Astrocyte (in vitro differentiated cells and primary cell): Measurements from ENCODE around the gene FAM222A. TPM values are rescaled to one million over a fixed set of nuclear protein-coding genes. Genes with fewer than 3 reads are reported as not detected.

ENCODE experiments used
- DNase-seq: peaks from one replicate; pipeline ENCODE4 v3.0.0-alpha.2; 2010; ENCODE audit warnings: low read depth
- FAIRE-seq: peaks from 2 replicates; lab custom pipeline; 2011; peaks lifted over from hg19 to GRCh38; lab: Jason Lieb, UNC
- H2AFZ ChIP-seq: 2 replicates; pipeline ENCODE4 v1.6.0; 2012; ENCODE audit warnings: low read depth, low read length, inconsistent platforms
- H3K27ac ChIP-seq: 2 replicates; pipeline ENCODE4 v1.5.1; 2011; ENCODE audit warnings: low read depth, low read length, inconsistent platforms
- H3K27me3 ChIP-seq: 2 replicates; pipeline ENCODE4 v1.6.0; 2011; ENCODE audit warnings: low read length, inconsistent platforms; ENCODE audit not compliant: insufficient read depth
- H3K36me3 ChIP-seq: 2 replicates; pipeline ENCODE4 v1.5.1; 2011; ENCODE audit warnings: low read length, inconsistent platforms; ENCODE audit not compliant: insufficient read depth
- H3K4me1 ChIP-seq: 2 replicates; pipeline ENCODE4 v1.5.1; 2011; ENCODE audit warnings: low read length, inconsistent platforms; ENCODE audit not compliant: insufficient read depth
- H3K4me2 ChIP-seq: 2 replicates; pipeline ENCODE4 v1.6.0; 2012; ENCODE audit warnings: low read length, inconsistent platforms
- H3K4me3 ChIP-seq: 2 replicates; pipeline ENCODE4 v1.5.1; 2011; ENCODE audit warnings: low read depth, mild to moderate bottlenecking, low read length, inconsistent platforms; ENCODE audit not compliant: insufficient read depth
- H3K79me2 ChIP-seq: 2 replicates; pipeline ENCODE4 v1.6.0; 2012; ENCODE audit warnings: mild to moderate bottlenecking, low read length, inconsistent platforms; ENCODE audit not compliant: insufficient read depth
- H3K9ac ChIP-seq: 2 replicates; pipeline ENCODE4 v1.6.0; 2012; ENCODE audit warnings: mild to moderate bottlenecking, low read length, inconsistent platforms
- H3K9me3 ChIP-seq: 2 replicates; pipeline ENCODE4 v1.5.1; 2012; ENCODE audit warnings: low read depth, mild to moderate bottlenecking, low read length, inconsistent platforms; ENCODE audit not compliant: insufficient read depth
- H4K20me1 ChIP-seq: 2 replicates; pipeline ENCODE4 v1.6.0; 2012; ENCODE audit warnings: low read length, inconsistent platforms; ENCODE audit not compliant: insufficient read depth
- H3K27ac Mint-ChIP-seq: one replicate; pipeline ENCODE4 v1.8.0; 2021; ENCODE audit warnings: mild to moderate bottlenecking, mixed read lengths; ENCODE audit not compliant: unreplicated experiment
- H3K27me3 Mint-ChIP-seq: one replicate; pipeline ENCODE4 v1.8.0; 2021; ENCODE audit warnings: low read depth, mixed read lengths; ENCODE audit not compliant: unreplicated experiment
- H3K36me3 Mint-ChIP-seq: one replicate; pipeline ENCODE4 v1.8.0; 2021; ENCODE audit warnings: low read depth, mixed read lengths; ENCODE audit not compliant: unreplicated experiment
- H3K4me1 Mint-ChIP-seq: one replicate; pipeline ENCODE4 v1.8.0; 2021; ENCODE audit warnings: low read depth, mixed read lengths; ENCODE audit not compliant: unreplicated experiment
- H3K4me3 Mint-ChIP-seq: one replicate; pipeline ENCODE4 v1.8.0; 2021; ENCODE audit warnings: mild to moderate bottlenecking, moderate library complexity, mixed read lengths; ENCODE audit not compliant: unreplicated experiment
- H3K9me3 Mint-ChIP-seq: one replicate; pipeline ENCODE4 v1.8.0; 2021; ENCODE audit warnings: mild to moderate bottlenecking, mixed read lengths; ENCODE audit not compliant: unreplicated experiment
- CTCF ChIP-seq: IDR thresholded peaks from 2 replicates; pipeline ENCODE4 v1.5.1; 2011; ENCODE audit warnings: low read depth, mild to moderate bottlenecking, inconsistent platforms, low read length, moderate library complexity; ENCODE audit not compliant: insufficient read depth
- EZH2 ChIP-seq: IDR thresholded peaks from 2 replicates; pipeline ENCODE4 v1.6.1; 2012; ENCODE audit warnings: mild to moderate bottlenecking, low read length, inconsistent platforms; ENCODE audit not compliant: insufficient read depth
- total RNA-seq: library from RNA; stranded (reverse); gene quantifications from 2 replicates; pipeline ENCODE4 v1.2.1, GENCODE V29; 2021

The FAM222A gene
- total RNA-seq, 1 donor from 2014 or later = 1.2 TPM

GRCh38 chr12:109804820-109805761 lies 91.5 kb downstream of the FAM222A start:
- Mint-ChIP-seq H3K27ac (no peak overlapping the region), H3K9me3 (no peaks in the 10 kb centered on the region), H3K27me3 (no peaks in the 10 kb centered on the region), H3K36me3 (no peaks in the 10 kb centered on the region), H3K4me1 (no peaks in the 10 kb centered on the region), H3K4me3 (no peak overlapping the region)
- Histone ChIP-seq H3K36me3 (no peaks in the 10 kb centered on the region), H3K9me3 (no peaks in the 10 kb centered on the region), H3K4me3 (no peak overlapping the region), H4K20me1 (peaks cover 6% of the 10 kb centered on the region), H3K27me3 (no peaks in the 10 kb centered on the region), H3K4me2 (no peak overlapping the region), H3K27ac (no peak overlapping the region), H3K79me2 (no peaks in the 10 kb centered on the region), H2AFZ (no peak overlapping the region), H3K4me1 (no peaks in the 10 kb centered on the region), H3K9ac (no peak overlapping the region)
- FAIRE-seq (peak; percentile 20), DNase-seq (peak; percentile 17)
- peak; percentile 84 for TF ChIP-seq CTCF
- no peak for TF ChIP-seq EZH2

DNA sequence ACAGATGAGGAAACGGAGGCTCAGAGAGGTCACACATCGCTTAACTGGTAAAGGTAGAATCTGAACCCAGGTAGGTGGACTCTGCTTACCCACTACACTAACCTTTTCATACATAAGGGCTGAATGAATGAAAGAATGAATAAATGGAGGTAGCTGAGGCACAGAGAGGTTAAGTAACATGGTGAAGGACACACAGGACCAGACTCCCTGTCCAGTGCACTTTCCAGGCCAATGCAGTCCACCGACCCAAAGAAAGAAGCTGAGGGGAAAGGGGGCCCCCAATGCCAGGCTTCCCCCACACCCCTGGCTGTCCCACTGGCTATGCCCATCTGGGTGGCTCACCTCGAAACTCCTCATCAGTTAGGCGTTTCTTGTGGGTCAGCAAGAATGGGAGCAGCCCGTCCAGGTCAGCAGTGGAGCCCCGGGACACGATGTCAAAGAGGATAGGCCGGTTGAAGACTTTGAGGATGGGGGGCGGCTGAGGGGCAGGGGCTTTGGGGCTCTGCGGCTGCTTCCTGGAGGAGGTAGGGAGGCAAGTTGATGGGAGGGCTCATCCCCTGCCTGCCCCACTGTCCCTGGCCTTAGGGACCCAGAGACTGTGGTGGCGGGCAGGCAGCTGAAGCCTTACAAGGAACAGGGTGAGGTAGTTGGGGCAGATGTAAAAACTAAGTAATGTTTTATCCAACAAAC lies 94.5 kb downstream of the FAM222A start:
- Histone ChIP-seq H3K4me2 (no peak overlapping the region), H3K4me3 (no peak overlapping the region), H4K20me1 (peaks cover 11% of the 10 kb centered on the region), H3K27ac (no peak overlapping the region), H3K79me2 (no peaks in the 10 kb centered on the region), H3K27me3 (no peaks in the 10 kb centered on the region), H2AFZ (no peak overlapping the region), H3K36me3 (no peaks in the 10 kb centered on the region), H3K9me3 (no peaks in the 10 kb centered on the region), H3K9ac (no peak overlapping the region), H3K4me1 (no peaks in the 10 kb centered on the region)
- H3K27me3 Mint-ChIP-seq = no peaks in the 10 kb centered on the region
- TF ChIP-seq CTCF = no peak
- no peaks in the 10 kb centered on the region for H3K4me1 Mint-ChIP-seq
- DNase-seq (no peak), FAIRE-seq (no peak)
- H3K27ac Mint-ChIP-seq = no peak overlapping the region
- H3K9me3 Mint-ChIP-seq = no peaks in the 10 kb centered on the region
- H3K36me3 Mint-ChIP-seq = no peaks in the 10 kb centered on the region
- H3K4me3 Mint-ChIP-seq = no peak overlapping the region
